H1 (cell line): ENCODE data around the gene S100A6. TPM values are rescaled to one million over a fixed set of nuclear protein-coding genes. Genes with fewer than 3 reads are reported as not detected.

Experiments
- ASH2L ChIP-seq: fragments of 200-600, 300-600 bp; sonication (generic); IDR thresholded peaks from one replicate; pipeline ENCODE4 v1.7.1; 2017; ENCODE audit warnings: low read length
- BCL11A ChIP-seq, 2 experiments: IDR thresholded peaks; one replicate each; pipeline ENCODE4 v1.6.1; 2011; ENCODE audit warnings: low read depth in 2 of 2, low read length in 2 of 2, mild to moderate bottlenecking in 2 of 2
- CBX5 ChIP-seq: fragments of 300-800, 300-1000 bp; sonication (generic); IDR thresholded peaks from 2 replicates; pipeline ENCODE4 v1.7.1; 2016; ENCODE audit warnings: antibody characterized with exemption, low read length, low read depth
- CBX8 ChIP-seq: fragments of 300-800, 300-1000 bp; sonication (generic); IDR thresholded peaks from 2 replicates; pipeline ENCODE4 v1.7.1; 2016; ENCODE audit warnings: low read depth, low read length, borderline replicate concordance
- CHD2 ChIP-seq: IDR thresholded peaks from 2 replicates; pipeline ENCODE4 v1.6.1; 2012; ENCODE audit warnings: low read length, improper control_type of control experiment
- CHD7 ChIP-seq: fragments of 300-600 bp; sonication (generic); IDR thresholded peaks from 2 replicates; pipeline ENCODE4 v1.7.1; 2012; ENCODE audit warnings: low read length, moderate library complexity, mild to moderate bottlenecking, inconsistent platforms; ENCODE audit not compliant: insufficient replicate concordance
- EZH2 ChIP-seq: fragments of 200-600 bp; sonication (generic); IDR thresholded peaks from 2 replicates; pipeline ENCODE4 v1.7.1; 2012; ENCODE audit warnings: low read depth, mild to moderate bottlenecking, moderate library complexity, low read length, inconsistent platforms; ENCODE audit not compliant: severe bottlenecking
- GABPA ChIP-seq: IDR thresholded peaks from 2 replicates; pipeline ENCODE4 v1.6.1; 2011; ENCODE audit warnings: mild to moderate bottlenecking, low read length, moderate library complexity, borderline replicate concordance; ENCODE audit not compliant: insufficient read depth
- JUND ChIP-seq: IDR thresholded peaks from 2 replicates; pipeline ENCODE4 v1.6.1; 2011; ENCODE audit warnings: mild to moderate bottlenecking, improper control_type of control experiment, low read length
- POLR2A ChIP-seq, 2 experiments: IDR thresholded peaks; 1 replicate in 1 of 2; 2 replicates in 1 of 2; pipeline ENCODE4 v1.6.1; 2011; ENCODE audit warnings: low read depth in 2 of 2, low read length in 2 of 2, mild to moderate bottlenecking in 2 of 2; ENCODE audit errors: control extremely low read depth in 1 of 2
- SAP30 ChIP-seq: fragments of 300-600 bp; sonication (generic); IDR thresholded peaks from 2 replicates; pipeline ENCODE4 v1.7.1; 2012; ENCODE audit warnings: low read length, moderate library complexity, mild to moderate bottlenecking, inconsistent platforms; ENCODE audit not compliant: insufficient read depth, insufficient replicate concordance
- SUZ12 ChIP-seq: fragments of 200-600 bp; sonication (generic); IDR thresholded peaks from 2 replicates; pipeline ENCODE4 v1.6.1; 2012; ENCODE audit warnings: mild to moderate bottlenecking, inconsistent platforms, low read length, moderate library complexity, mixed read lengths
- polyA plus RNA-seq, 7 experiments: library from polyadenylated mRNA; depleted of rRNA in 3 of 7; stranded (reverse) in 5 of 7; unstranded in 2 of 7; fragments of >200 nt in 5 of 7; fragments of 200-250 nt in 2 of 7; gene quantifications; 1 replicate in 5 of 7; 2 replicates in 1 of 7; 4 replicates in 1 of 7; pipeline versions ENCODE4 v1.2.1 to v1.2.3, GENCODE V29; 2011 to 2013; ENCODE audit warnings: missing spikeins in 2 of 7, mixed read lengths in 2 of 7
- total RNA-seq: library from RNA; stranded (reverse); fragmentation: NEBNext Ultra II Directional; extraction: Animal tissue kit (Norgen Biotek cat#: 25700); gene quantifications from 2 replicates; pipeline ENCODE4 v1.2.1, GENCODE V29; 2021

S100A6 gene
- total and polyA plus RNA-seq, 2 of the 8 experiments (the other 6 are each of a cell fraction or from before 2014, with no cell fraction given): 11.1 to 63.0 TPM

- TF ChIP-seq CHD7 (no peak), EZH2 (no peak), CBX5 (no peak), GABPA (no peak), CHD2 (no peak), ASH2L (no peak), SAP30 (no peak), BCL11A (IDR thresholded peaks at IDR 0.05; ENCODE audit: low read depth in 2 of 2, low read length in 2 of 2) (no peak), CBX8 (no peak), JUND (no peak), SUZ12 (no peak), POLR2A (IDR thresholded peaks at IDR 0.05; ENCODE audit: control extremely low read depth in 1 of 2, low read depth in 2 of 2, low read length in 2 of 2) (no peak)
These were observed 42.7 kb upstream of the S100A6 start (continued) for GRCh38 chr1:153578490-153578889.
